ENCODE data around the gene PIM1.

PIM1 gene

GRCh38 chr6:37123957-37124729 is 45.8 kb upstream of the PIM1 start:
- no peaks in the 10 kb centered on the region for H3K27me3 ChIP-seq (ENCODE audit: insufficient read depth, poor library complexity, severe bottlenecking)
- no peak overlapping the region for H3K27ac ChIP-seq (replicated peaks)
- TF ChIP-seq GABPA (IDR thresholded peaks at IDR 0.05; ENCODE audit: low read depth) = no peak
- TF ChIP-seq REST (IDR thresholded peaks at IDR 0.05; ENCODE audit: insufficient replicate concordance, low read depth) = no peak
- no peak for TF ChIP-seq CTCF (IDR thresholded peaks at IDR 0.05; ENCODE audit: insufficient read depth, low read length)
- no peak for DNase-seq (ENCODE audit: low read depth in 1 of 2, low spot score in 1 of 2)
- H3K4me3 ChIP-seq (replicated peaks; ENCODE audit: insufficient read depth, low read length) = no peak overlapping the region

- no peak for TF ChIP-seq REST (IDR thresholded peaks at IDR 0.05; ENCODE audit: insufficient replicate concordance, low read depth)
- Histone ChIP-seq H3K27ac (replicated peaks) (no peak overlapping the region), H3K27me3 (ENCODE audit: insufficient read depth, poor library complexity, severe bottlenecking) (no peaks in the 10 kb centered on the region), H3K4me3 (replicated peaks; ENCODE audit: insufficient read depth, low read length) (no peak overlapping the region)
- no peak for DNase-seq (ENCODE audit: low read depth in 1 of 2, low spot score in 1 of 2)
These were observed 44.0 kb upstream of the PIM1 start for GRCh38 chr6:37125774-37126492.

- no peak overlapping the region for H3K27ac ChIP-seq (replicated peaks)
- no peak for TF ChIP-seq CTCF (IDR thresholded peaks at IDR 0.05; ENCODE audit: insufficient read depth, low read length)
- TF ChIP-seq POLR2AphosphoS5 (IDR thresholded peaks at IDR 0.05; ENCODE audit: low read depth) = no peak
- no peak for TF ChIP-seq REST (IDR thresholded peaks at IDR 0.05; ENCODE audit: insufficient replicate concordance, low read depth)
- no peak for TF ChIP-seq GABPA (IDR thresholded peaks at IDR 0.05; ENCODE audit: low read depth)
- TF ChIP-seq SPI1 (IDR thresholded peaks at IDR 0.05; ENCODE audit: borderline replicate concordance, low read depth) = no peak
- H3K4me3 ChIP-seq (replicated peaks; ENCODE audit: insufficient read depth, low read length) = no peak overlapping the region
These were observed 43.4 kb upstream of the PIM1 start for GRCh38 chr6:37126493-37126958.

More at GRCh38 chr6:37126493-37126958, 43.4 kb upstream of the PIM1 start:
- no peaks in the 10 kb centered on the region for H3K27me3 ChIP-seq (ENCODE audit: insufficient read depth, poor library complexity, severe bottlenecking)
- DNase-seq (ENCODE audit: low read depth in 1 of 2, low spot score in 1 of 2) = no peak

Data from HL-60 (cell line).